ENCODE measurements around the gene DNAH1.

Gene DNAH1

GRCh38 chr3:52383446-52383845 is 67.3 kb downstream of the DNAH1 start:
- TF ChIP-seq CTCF (conservative IDR thresholded peaks at IDR 0.05; ENCODE audit: low read depth, low read length), result no peak
- H3K4me3 ChIP-seq (ENCODE audit: low read length), result no peak overlapping the region
- DNase-seq (ENCODE audit: low read depth), result no peak

GRCh38 chr3:52384019-52384761 is 68.1 kb downstream of the DNAH1 start:
- no peak for DNase-seq (ENCODE audit: low read depth)
- no peak overlapping the region for H3K4me3 ChIP-seq (ENCODE audit: low read length)
- no peak for TF ChIP-seq CTCF (conservative IDR thresholded peaks at IDR 0.05; ENCODE audit: low read depth, low read length)

GRCh38 chr3:52385157-52385556 is 69.0 kb downstream of the DNAH1 start:
- H3K4me3 ChIP-seq (ENCODE audit: low read length), result no peak overlapping the region
- DNase-seq (ENCODE audit: low read depth), result peak; percentile 8
- TF ChIP-seq CTCF (conservative IDR thresholded peaks at IDR 0.05; ENCODE audit: low read depth, low read length), result peak; percentile 77

GRCh38 chr3:52387481-52387880 is 71.4 kb downstream of the DNAH1 start:
- no peak for DNase-seq (ENCODE audit: low read depth)
- H3K4me3 ChIP-seq (ENCODE audit: low read length), result no peak overlapping the region
- TF ChIP-seq CTCF (conservative IDR thresholded peaks at IDR 0.05; ENCODE audit: low read depth, low read length), result no peak

GRCh38 chr3:52388348-52388821 is 72.3 kb downstream of the DNAH1 start:
- no peak overlapping the region for H3K4me3 ChIP-seq (ENCODE audit: low read length)
- peak; percentile 7 for TF ChIP-seq CTCF (conservative IDR thresholded peaks at IDR 0.05; ENCODE audit: low read depth, low read length)
- no peak for DNase-seq (ENCODE audit: low read depth)

GRCh38 chr3:52388933-52389332 is 72.8 kb downstream of the DNAH1 start:
- no peak overlapping the region for H3K4me3 ChIP-seq (ENCODE audit: low read length)
- TF ChIP-seq CTCF (conservative IDR thresholded peaks at IDR 0.05; ENCODE audit: low read depth, low read length), result no peak
- no peak for DNase-seq (ENCODE audit: low read depth)

- no peak for TF ChIP-seq CTCF (conservative IDR thresholded peaks at IDR 0.05; ENCODE audit: low read depth, low read length)
- H3K4me3 ChIP-seq (ENCODE audit: low read length), result no peak overlapping the region
- no peak for DNase-seq (ENCODE audit: low read depth)
These were observed 75.0 kb downstream of the DNAH1 start for GRCh38 chr3:52391096-52391495.

Measured in retinal pigment epithelial cell (primary cell).